ENCODE results near the gene EMSY.

The EMSY gene

GRCh38 chr11:76523786-76524436, 79.1 kb downstream of the EMSY start:
- intact Hi-C loops (cut with DNase I; ENCODE audit: low total_unique reads): no loop called here
- DNase-seq: no peak
- H3K36me3 ChIP-seq: peaks cover 7 to 40% (median 13%) of the 10 kb centered on the region in 3 donors
- H3K27me3 ChIP-seq: no peaks in the 10 kb centered on the region
- TF ChIP-seq CTCF (IDR thresholded peaks at IDR 0.05): no peak
- H3K27ac ChIP-seq: no peak overlapping the region
- no peaks in the 10 kb centered on the region for H3K9me3 ChIP-seq
- peaks cover 0 to 9% (median 8%) of the 10 kb centered on the region in 4 donors for H3K4me1 ChIP-seq
- no peak overlapping the region for H3K4me3 ChIP-seq

GRCh38 chr11:76524461-76524860, 79.6 kb downstream of the EMSY start:
- H3K4me3 ChIP-seq: no peak overlapping the region
- intact Hi-C loops (cut with DNase I; ENCODE audit: low total_unique reads): no loop called here
- H3K36me3 ChIP-seq: peaks cover 4 to 40% (median 17%) of the 10 kb centered on the region in 3 donors
- H3K27me3 ChIP-seq: no peaks in the 10 kb centered on the region
- peaks cover 0 to 9% (median 8%) of the 10 kb centered on the region in 4 donors for H3K4me1 ChIP-seq
- H3K9me3 ChIP-seq: no peaks in the 10 kb centered on the region
- no peak overlapping the region for H3K27ac ChIP-seq
- no peak for DNase-seq
- no peak for TF ChIP-seq CTCF (IDR thresholded peaks at IDR 0.05)

- Histone ChIP-seq H3K4me3 (no peak overlapping the region), H3K27ac (no peak overlapping the region), H3K9me3 (no peaks in the 10 kb centered on the region), H3K27me3 (no peaks in the 10 kb centered on the region), H3K4me1 (peaks cover 0 to 9% (median 8%) of the 10 kb centered on the region in 4 donors), H3K36me3 (peaks cover 6 to 36% (median 17%) of the 10 kb centered on the region in 3 donors)
- intact Hi-C loops (cut with DNase I; ENCODE audit: low total_unique reads): no loop called here
- no peak for TF ChIP-seq CTCF (IDR thresholded peaks at IDR 0.05)
- peak in 1 of 2 donors; percentile 42 for DNase-seq
These were observed 80.1 kb downstream of the EMSY start for GRCh38 chr11:76524919-76525318.

GRCh38 chr11:76526878-76527277, 82.1 kb downstream of the EMSY start:
- intact Hi-C loops (cut with DNase I; ENCODE audit: low total_unique reads): no loop called here
- Histone ChIP-seq H3K4me3 (no peak overlapping the region), H3K4me1 (peaks cover 0 to 9% (median 8%) of the 10 kb centered on the region in 4 donors), H3K27ac (no peak overlapping the region), H3K36me3 (peaks cover 9 to 45% (median 31%) of the 10 kb centered on the region in 3 donors), H3K27me3 (no peaks in the 10 kb centered on the region), H3K9me3 (no peaks in the 10 kb centered on the region)
- DNase-seq: no peak
- no peak for TF ChIP-seq CTCF (IDR thresholded peaks at IDR 0.05)

- no peak overlapping the region for H3K27ac ChIP-seq
- peaks cover 64 to 77% (median 77%) of the 10 kb centered on the region in 3 donors for H3K36me3 ChIP-seq
- H3K9me3 ChIP-seq: no peaks in the 10 kb centered on the region
- no peak for DNase-seq
- no peak overlapping the region for H3K4me3 ChIP-seq
- no peaks in the 10 kb centered on the region for H3K4me1 ChIP-seq
- no peaks in the 10 kb centered on the region for H3K27me3 ChIP-seq
- TF ChIP-seq CTCF (IDR thresholded peaks at IDR 0.05): no peak
- intact Hi-C loops (cut with DNase I; ENCODE audit: low total_unique reads): no loop called here
These were observed 97.6 kb downstream of the EMSY start for GRCh38 chr11:76542436-76542835.
